H9 (cell line): ENCODE data around the gene GHRHR. TPM values are rescaled to one million over a fixed set of nuclear protein-coding genes. Genes with fewer than 3 reads are reported as not detected.

Source experiments
- DNase-seq: peaks from one replicate; pipeline ENCODE4 v3.0.0-alpha.2; 2017
- H2AFZ ChIP-seq: one replicate; pipeline ENCODE4 v1.6.1; 2013; ENCODE audit warnings: mild to moderate bottlenecking, low read length, control low read depth, moderate library complexity
- H2AK5ac ChIP-seq: 2 replicates; pipeline ENCODE4 v1.6.1; 2013; ENCODE audit warnings: low read length, control low read depth, mixed read lengths; ENCODE audit not compliant: insufficient read length
- H2BK120ac ChIP-seq: one replicate; pipeline ENCODE4 v1.6.1; 2013; ENCODE audit warnings: low read depth, mild to moderate bottlenecking, low read length, control low read depth, inconsistent platforms; ENCODE audit not compliant: poor library complexity, severe bottlenecking
- H2BK12ac ChIP-seq: 2 replicates; pipeline ENCODE4 v1.6.1; 2013; ENCODE audit warnings: low read length, control low read depth, mixed read lengths, low read depth; ENCODE audit not compliant: insufficient read length
- H2BK15ac ChIP-seq: 2 replicates; pipeline ENCODE4 v1.6.1; 2013; ENCODE audit warnings: low read depth, low read length, control low read depth
- H2BK20ac ChIP-seq: one replicate; pipeline ENCODE4 v1.6.1; 2013; ENCODE audit warnings: low read depth, mild to moderate bottlenecking, low read length, control low read depth, inconsistent platforms; ENCODE audit not compliant: poor library complexity, severe bottlenecking
- H2BK5ac ChIP-seq: 2 replicates; pipeline ENCODE4 v1.6.1; 2013; ENCODE audit warnings: low read length, control low read depth, mixed read lengths; ENCODE audit not compliant: insufficient read length
- H3K14ac ChIP-seq: 2 replicates; pipeline ENCODE4 v1.6.1; 2013; ENCODE audit warnings: low read length, control low read depth; ENCODE audit not compliant: insufficient read depth
- H3K18ac ChIP-seq: 2 replicates; pipeline ENCODE4 v1.6.1; 2013; ENCODE audit warnings: low read depth, mild to moderate bottlenecking, mixed read lengths, low read length, control low read depth; ENCODE audit not compliant: insufficient read length
- H3K23ac ChIP-seq: 2 replicates; pipeline ENCODE4 v1.6.1; 2013; ENCODE audit warnings: low read length, control low read depth, mixed read lengths, low read depth; ENCODE audit not compliant: insufficient read length
- H3K23me2 ChIP-seq: 2 replicates; pipeline ENCODE4 v1.6.1; 2013; ENCODE audit warnings: low read depth, mild to moderate bottlenecking, mixed read lengths, low read length, control low read depth; ENCODE audit not compliant: insufficient read length, poor library complexity, severe bottlenecking
- H3K27ac ChIP-seq: 2 replicates; pipeline ENCODE4 v1.5.1; 2013; ENCODE audit warnings: low read length, control low read depth, mixed read lengths, low read depth; ENCODE audit not compliant: insufficient read length
- H3K27me3 ChIP-seq: 2 replicates; pipeline ENCODE4 v1.6.1; 2013; ENCODE audit warnings: low read length, control low read depth, inconsistent platforms; ENCODE audit not compliant: insufficient read depth
- H3K4ac ChIP-seq: 2 replicates; pipeline ENCODE4 v1.6.1; 2013; ENCODE audit warnings: low read depth, mild to moderate bottlenecking, control low read depth, inconsistent platforms, low read length, moderate library complexity
- H3K4me1 ChIP-seq: 2 replicates; pipeline ENCODE4 v1.6.1; 2013; ENCODE audit warnings: low read length, control low read depth, inconsistent platforms; ENCODE audit not compliant: insufficient read depth
- H3K4me2 ChIP-seq: 2 replicates; pipeline ENCODE4 v1.6.1; 2013; ENCODE audit warnings: low read length, control low read depth, mixed read lengths; ENCODE audit not compliant: insufficient read length, insufficient read depth
- H3K56ac ChIP-seq: 2 replicates; pipeline ENCODE4 v1.6.1; 2013; ENCODE audit warnings: low read depth, mild to moderate bottlenecking, mixed read lengths, low read length, control low read depth; ENCODE audit not compliant: insufficient read length
- H3K79me1 ChIP-seq: 2 replicates; pipeline ENCODE4 v1.6.1; 2013; ENCODE audit warnings: low read depth, mild to moderate bottlenecking, moderate library complexity, low read length, control low read depth, inconsistent platforms; ENCODE audit not compliant: insufficient read depth, poor library complexity, severe bottlenecking
- H3K79me2 ChIP-seq: 2 replicates; pipeline ENCODE4 v1.6.1; 2013; ENCODE audit warnings: low read length, control low read depth, inconsistent platforms; ENCODE audit not compliant: insufficient read depth
- H3K9ac ChIP-seq: 2 replicates; pipeline ENCODE4 v1.6.1; 2013; ENCODE audit warnings: low read length, control low read depth, mixed read lengths; ENCODE audit not compliant: insufficient read length; ENCODE audit errors: extremely low read depth
- H3K9me3 ChIP-seq: one replicate; pipeline ENCODE4 v1.6.1; 2013; ENCODE audit warnings: low read depth, low read length, inconsistent platforms; ENCODE audit not compliant: control insufficient read depth
- H3T11ph ChIP-seq: one replicate; pipeline ENCODE4 v1.6.1; 2013; ENCODE audit warnings: mild to moderate bottlenecking, low read length, control low read depth, inconsistent platforms
- H4K20me1 ChIP-seq: one replicate; pipeline ENCODE4 v1.6.1; 2013; ENCODE audit not compliant: control insufficient read depth, insufficient read length, insufficient read depth
- H4K5ac ChIP-seq: 2 replicates; pipeline ENCODE4 v1.6.1; 2013; ENCODE audit warnings: low read depth, mild to moderate bottlenecking, mixed read lengths, low read length, control low read depth; ENCODE audit not compliant: insufficient read length
- H4K8ac ChIP-seq: replicated peaks from 2 replicates; pipeline ENCODE4 v1.6.1; 2013; ENCODE audit warnings: low read length, control low read depth, mixed read lengths, low read depth; ENCODE audit not compliant: insufficient read length
- H4K91ac ChIP-seq: 2 replicates; pipeline ENCODE4 v1.6.1; 2013; ENCODE audit warnings: low read depth, mild to moderate bottlenecking, moderate library complexity, mixed read lengths, low read length, control low read depth; ENCODE audit not compliant: insufficient read length
- H3K27ac Mint-ChIP-seq, 3 experiments: 2 replicates in 2 of 3; 3 replicates in 1 of 3; pipeline ENCODE4 v1.8.0; 2020 to 2021; ENCODE audit warnings: mixed read lengths in 3 of 3, mild to moderate bottlenecking in 1 of 3, moderate library complexity in 1 of 3
- H3K27me3 Mint-ChIP-seq: 2 replicates; pipeline ENCODE4 v1.8.0; 2021; ENCODE audit warnings: low read depth, mild to moderate bottlenecking, moderate library complexity, mixed read lengths
- H3K36me3 Mint-ChIP-seq, 3 experiments: 2 replicates in 2 of 3; 3 replicates in 1 of 3; pipeline ENCODE4 v1.8.0; 2020 to 2021; ENCODE audit warnings: low read depth in 3 of 3, mixed read lengths in 3 of 3; ENCODE audit not compliant: insufficient read depth in 1 of 3
- H3K4me1 Mint-ChIP-seq, 2 experiments: 2 replicates each; pipeline ENCODE4 v1.8.0; 2020; ENCODE audit warnings: mixed read lengths in 2 of 2
- H3K4me3 Mint-ChIP-seq, 2 experiments: 2 replicates in 1 of 2; 3 replicates in 1 of 2; pipeline ENCODE4 v1.8.0; 2020 to 2021; ENCODE audit warnings: mild to moderate bottlenecking in 2 of 2, mixed read lengths in 2 of 2, moderate library complexity in 1 of 2
- H3K9me3 Mint-ChIP-seq, 2 experiments: 2 replicates in 1 of 2; 3 replicates in 1 of 2; pipeline ENCODE4 v1.8.0; 2020; ENCODE audit warnings: mild to moderate bottlenecking in 2 of 2, mixed read lengths in 2 of 2, moderate library complexity in 1 of 2
- whole genome bisulfite sequencing: extraction: QIAGEN DNeasy Blood & Tissue Kit; methylation state at CpG from one replicate; pipeline ENCODE4 v1.1.7; 2013; ENCODE audit warnings: missing lambda C conversion rate, low lambda C conversion rate, mixed read lengths; ENCODE audit not compliant: insufficient read length; ENCODE audit errors: extremely low coverage; 5-methylcytosine and 5-hydroxymethylcytosine counted together
- total RNA-seq: library from RNA; stranded (reverse); gene quantifications from 2 replicates; pipeline ENCODE4 v1.2.1, GENCODE V29; 2021
- TF ChIP-seq, protein P1 (sequence below): fragments of 200-600 bp; sonication (generic); conservative IDR thresholded peaks from 3 replicates; pipeline ENCODE4 v1.8.0; 2021; ENCODE audit warnings: antibody characterized with exemption, mild to moderate bottlenecking

The GHRHR gene
- total RNA-seq, 1 experiment from 2014 or later: 7.4 TPM

DNA sequence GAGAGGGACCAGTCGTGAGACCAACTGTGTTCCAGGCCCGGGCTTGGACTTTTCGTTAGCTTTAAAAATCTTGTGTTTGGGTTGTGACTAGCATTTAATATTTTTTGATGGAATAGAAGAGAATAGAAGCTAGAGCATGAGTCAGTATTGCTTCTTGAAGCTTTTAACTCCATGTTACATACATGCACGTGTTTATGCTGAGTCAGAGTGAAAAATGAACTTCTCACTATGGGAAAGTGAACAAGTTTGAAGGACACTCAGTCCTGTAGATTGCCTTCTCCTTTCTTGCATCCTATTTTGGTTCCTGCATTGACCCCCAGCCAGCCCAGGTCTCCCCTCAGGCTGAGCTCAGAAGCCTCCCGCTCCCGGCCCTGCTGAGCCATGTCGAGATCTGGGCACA, 31.8 kb downstream of the GHRHR start:
- Histone ChIP-seq H4K91ac (no peak overlapping the region), H3T11ph (no peak overlapping the region), H3K9me3 (no peaks in the 10 kb centered on the region), H2AFZ (no peak overlapping the region), H4K5ac (no peak overlapping the region), H2BK12ac (no peak overlapping the region), H3K56ac (no peak overlapping the region), H2BK15ac (no peak overlapping the region), H4K8ac (no peak overlapping the region), H3K79me2 (no peaks in the 10 kb centered on the region), H3K27me3 (no peaks in the 10 kb centered on the region), H3K18ac (no peak overlapping the region), H3K4me1 (no peaks in the 10 kb centered on the region), H2AK5ac (no peak overlapping the region), H3K27ac (no peak overlapping the region), H3K23ac (no peak overlapping the region), H3K4ac (no peak overlapping the region), H3K9ac (no peak overlapping the region), H3K23me2 (no peaks in the 10 kb centered on the region), H4K20me1 (no peaks in the 10 kb centered on the region), H3K4me2 (no peak overlapping the region), H2BK5ac (no peak overlapping the region), H3K79me1 (no peaks in the 10 kb centered on the region), H3K14ac (no peak overlapping the region; the same call in 1 of the 2 replicates), H2BK120ac (no peak overlapping the region), H2BK20ac (no peak overlapping the region)
- Mint-ChIP-seq H3K36me3 (peaks cover 10 to 28% (median 13%) of the 10 kb centered on the region in 3 experiments), H3K27me3 (peaks cover 2% of the 10 kb centered on the region), H3K27ac (no peak overlapping the region), H3K4me3 (no peak overlapping the region), H3K9me3 (peaks cover 3 to 4% of the 10 kb centered on the region in 2 experiments; a peak in 2 of 5 replicates), H3K4me1 (peaks cover 20 to 24% of the 10 kb centered on the region in 2 experiments)
- TF ChIP-seq, protein P1, sequence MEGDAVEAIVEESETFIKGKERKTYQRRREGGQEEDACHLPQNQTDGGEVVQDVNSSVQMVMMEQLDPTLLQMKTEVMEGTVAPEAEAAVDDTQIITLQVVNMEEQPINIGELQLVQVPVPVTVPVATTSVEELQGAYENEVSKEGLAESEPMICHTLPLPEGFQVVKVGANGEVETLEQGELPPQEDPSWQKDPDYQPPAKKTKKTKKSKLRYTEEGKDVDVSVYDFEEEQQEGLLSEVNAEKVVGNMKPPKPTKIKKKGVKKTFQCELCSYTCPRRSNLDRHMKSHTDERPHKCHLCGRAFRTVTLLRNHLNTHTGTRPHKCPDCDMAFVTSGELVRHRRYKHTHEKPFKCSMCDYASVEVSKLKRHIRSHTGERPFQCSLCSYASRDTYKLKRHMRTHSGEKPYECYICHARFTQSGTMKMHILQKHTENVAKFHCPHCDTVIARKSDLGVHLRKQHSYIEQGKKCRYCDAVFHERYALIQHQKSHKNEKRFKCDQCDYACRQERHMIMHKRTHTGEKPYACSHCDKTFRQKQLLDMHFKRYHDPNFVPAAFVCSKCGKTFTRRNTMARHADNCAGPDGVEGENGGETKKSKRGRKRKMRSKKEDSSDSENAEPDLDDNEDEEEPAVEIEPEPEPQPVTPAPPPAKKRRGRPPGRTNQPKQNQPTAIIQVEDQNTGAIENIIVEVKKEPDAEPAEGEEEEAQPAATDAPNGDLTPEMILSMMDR: no peak
- no peak for DNase-seq
- no CpG with 5 or more reads among the region's 7 CpGs for WGBS
